OCI-M2 (cell line): ENCODE results near the gene DUSP19.
"Not testable (repeated sequence)": the region's sequence is repeated elsewhere in the genome, so short reads cannot be mapped to it uniquely, and the experiment has no call there.

Experiments
- DNase-seq: peaks from one replicate; lab custom pipeline; 2025; ENCODE audit not compliant: unreplicated experiment; lab: John Stamatoyannopoulos, UW

The DUSP19 gene, protein sequence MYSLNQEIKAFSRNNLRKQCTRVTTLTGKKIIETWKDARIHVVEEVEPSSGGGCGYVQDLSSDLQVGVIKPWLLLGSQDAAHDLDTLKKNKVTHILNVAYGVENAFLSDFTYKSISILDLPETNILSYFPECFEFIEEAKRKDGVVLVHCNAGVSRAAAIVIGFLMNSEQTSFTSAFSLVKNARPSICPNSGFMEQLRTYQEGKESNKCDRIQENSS

DNA sequence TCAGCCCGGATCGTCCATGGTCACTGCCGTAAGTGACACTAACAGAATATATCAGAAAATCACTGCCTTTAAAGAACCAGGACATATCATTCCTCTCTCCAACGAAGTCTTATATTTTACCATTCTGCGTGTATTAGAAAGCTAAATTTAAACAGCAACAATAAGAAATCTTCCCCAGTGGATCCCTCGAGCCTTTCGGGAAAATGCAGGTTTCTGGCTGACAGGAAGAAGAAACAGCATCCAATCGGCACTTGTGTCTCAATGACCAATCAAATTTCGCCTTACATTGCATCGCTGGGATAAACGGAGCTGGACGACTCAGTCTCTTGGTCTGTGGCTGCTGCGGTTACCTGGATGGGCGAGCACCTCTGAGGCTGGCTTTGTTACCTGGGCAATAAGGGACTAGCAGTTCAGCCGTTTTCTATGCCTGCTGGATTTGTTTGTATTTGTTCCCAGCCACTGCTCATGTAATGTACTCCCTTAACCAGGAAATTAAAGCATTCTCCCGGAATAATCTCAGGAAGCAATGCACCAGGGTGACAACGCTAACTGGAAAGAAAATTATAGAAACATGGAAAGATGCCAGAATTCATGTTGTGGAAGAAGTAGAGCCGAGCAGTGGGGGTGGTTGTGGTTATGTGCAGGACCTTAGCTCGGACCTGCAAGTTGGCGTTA, at the start of gene DUSP19:
TSS of gene DUSP19 (plus strand) at position 284 of the 675 bp plus-strand sequence. CDS start at position 471, 187 bp downstream.
- peak; percentile 96 for DNase-seq

DNA sequence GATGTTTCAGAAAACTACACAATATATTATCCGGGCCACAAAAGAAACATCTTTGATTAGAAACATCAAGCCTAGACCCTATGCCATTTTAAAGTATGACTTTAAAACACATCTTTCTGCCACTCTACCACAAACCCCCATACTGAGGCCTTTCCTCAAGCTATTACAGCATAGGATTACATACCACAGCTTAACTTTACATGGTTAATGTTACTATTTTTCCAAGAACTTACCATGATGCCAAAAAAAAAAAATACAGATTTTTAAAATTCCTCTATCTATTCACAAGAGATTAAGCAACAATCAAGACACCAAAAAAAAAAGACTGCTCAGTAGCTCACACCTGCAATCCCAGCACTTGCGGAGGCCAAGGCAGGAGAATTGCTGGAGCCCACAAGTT, 49.3 kb upstream of the DUSP19 start:
- no peak for DNase-seq

GRCh38 chr2:183031911-183032794, 46.4 kb upstream of the DUSP19 start:
- DNase-seq: no peak

- DNase-seq: no peak
Measured at GRCh38 chr2:183033951-183034350, 44.6 kb upstream of the DUSP19 start.

- no peak for DNase-seq
Measured at GRCh38 chr2:183034806-183035205, 43.7 kb upstream of the DUSP19 start.

GRCh38 chr2:183035298-183035953, 43.1 kb upstream of the DUSP19 start:
- no peak for DNase-seq

DNA sequence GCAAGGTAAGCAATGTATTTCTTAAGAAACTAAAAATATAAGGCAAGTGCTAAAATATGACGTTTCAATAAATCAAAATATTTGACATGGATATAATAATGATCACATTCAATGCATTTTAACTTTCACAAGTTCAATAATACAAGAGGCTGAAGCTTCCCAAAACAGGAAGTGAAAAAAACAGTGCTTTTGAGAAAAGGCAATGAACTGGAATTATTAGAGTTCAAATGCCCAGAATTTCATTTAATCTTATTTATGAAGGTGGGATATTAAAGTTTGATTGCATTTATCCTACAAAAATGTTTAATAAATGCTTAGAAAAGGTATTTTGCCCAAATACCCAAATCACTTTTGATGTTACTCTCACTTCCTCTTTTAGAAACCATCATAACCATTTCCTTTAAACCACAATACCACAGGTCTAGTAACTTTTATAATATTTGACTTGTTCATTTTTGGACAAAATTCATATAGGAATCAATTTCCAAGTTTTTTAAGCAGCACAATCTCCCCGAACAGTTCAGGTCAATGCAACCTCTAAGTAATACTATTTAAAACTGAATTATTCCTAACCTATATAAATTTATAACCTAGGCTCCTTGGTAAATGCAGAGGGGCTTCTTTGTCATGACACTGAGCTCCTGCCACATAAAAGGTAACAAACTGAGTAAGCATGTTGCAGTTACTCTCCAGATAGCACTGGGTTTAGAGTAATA, 42.4 kb upstream of the DUSP19 start:
- DNase-seq: no peak

GRCh38 chr2:183037074-183037552, 41.4 kb upstream of the DUSP19 start:
- no peak for DNase-seq

DNA sequence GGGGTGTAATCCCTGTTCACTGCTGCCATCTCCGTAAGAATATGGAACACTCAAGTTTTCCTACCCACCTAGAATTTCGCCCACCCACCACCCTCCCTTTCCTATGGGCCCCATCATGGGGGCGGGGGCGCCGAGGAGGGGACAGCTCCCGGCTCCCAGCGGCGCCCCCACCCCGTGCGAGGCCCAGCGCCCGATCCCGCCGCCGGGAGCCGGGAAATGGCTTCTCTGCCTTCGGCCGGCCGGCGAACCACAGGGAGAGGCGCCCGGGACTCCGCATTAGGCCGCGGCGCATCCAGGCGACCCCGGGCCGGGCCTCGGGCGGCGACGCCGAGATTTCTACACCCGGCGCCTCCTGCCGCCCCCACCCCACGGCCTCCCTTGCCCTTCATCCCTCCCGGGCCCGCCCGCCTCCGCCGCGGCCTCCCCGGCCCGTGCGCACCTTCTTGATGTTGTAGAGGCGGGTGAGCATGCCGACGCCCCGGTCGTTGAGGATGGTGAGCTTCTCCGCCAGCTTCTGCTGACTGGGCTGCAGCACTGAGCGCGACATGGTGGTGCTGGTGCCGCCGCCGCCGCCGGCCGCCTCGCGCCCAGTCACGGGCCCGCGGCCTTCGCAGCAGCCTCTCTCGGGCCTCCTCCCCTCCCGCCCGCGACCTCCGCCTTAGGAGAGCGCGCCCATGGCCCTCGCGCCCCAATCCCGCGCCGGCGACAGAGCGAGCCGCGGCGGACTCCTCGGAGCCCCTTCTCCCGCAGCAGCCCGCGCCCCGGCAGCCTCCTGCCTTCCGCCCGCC, 40.8 kb upstream of the DUSP19 start:
- DNase-seq: no peak

DNA sequence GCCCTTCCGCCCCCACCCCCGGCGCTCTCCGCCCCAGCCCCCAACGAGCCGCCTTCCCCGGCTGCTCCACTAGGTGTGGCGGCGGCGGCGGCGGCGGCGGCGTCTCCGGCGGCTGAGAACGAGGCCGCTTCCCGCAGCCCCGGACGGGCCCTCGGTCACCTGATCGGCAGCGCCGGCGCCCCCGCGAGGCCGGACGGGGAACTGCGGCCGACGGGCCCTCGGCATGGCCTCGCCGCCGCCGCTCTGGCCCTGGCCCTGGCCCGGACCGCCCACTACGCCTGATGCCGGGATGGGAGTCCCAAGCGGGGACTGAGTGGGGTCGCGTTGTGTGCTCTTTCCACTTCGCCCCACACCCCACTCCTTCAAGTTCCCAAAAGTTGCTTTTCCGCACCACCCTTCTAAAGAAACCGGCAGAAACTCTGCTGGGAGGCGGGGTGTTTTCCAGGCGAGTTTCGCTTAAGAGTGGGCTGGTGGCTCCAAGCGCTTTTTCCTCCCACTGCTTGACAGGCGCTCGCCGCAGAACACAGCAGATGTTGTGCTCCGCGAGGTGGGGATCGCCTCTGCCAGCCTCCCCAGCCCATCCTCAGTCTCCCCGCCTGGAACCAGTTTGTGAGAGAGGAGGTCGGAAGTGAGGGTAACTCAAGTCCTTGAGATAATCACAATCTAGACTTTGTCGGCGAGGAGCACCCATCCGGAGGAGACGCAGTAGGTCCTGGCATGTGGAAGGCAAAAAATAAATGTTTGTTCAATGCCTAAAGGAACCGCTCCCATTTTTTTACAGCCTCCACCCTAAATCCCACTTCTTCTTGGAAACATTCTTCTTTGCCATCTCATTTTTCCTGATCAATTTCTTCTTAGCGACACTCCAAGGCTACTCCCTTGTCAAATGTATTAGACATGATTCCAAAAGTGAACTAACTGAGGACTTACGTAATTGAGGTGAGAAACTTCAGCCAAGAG, 39.9 kb upstream of the DUSP19 start, which contains the start of gene NCKAP1:
TSS of gene NCKAP1 (minus strand) at position 117 of the 960 bp plus-strand sequence. CDS start 358 bp downstream, outside the sequence.
- peak; percentile 25 for DNase-seq

- DNase-seq: no peak
Measured at GRCh38 chr2:183040604-183041003, 37.9 kb upstream of the DUSP19 start.

- not testable (repeated sequence) for DNase-seq
Measured at GRCh38 chr2:183043580-183043979, 35.0 kb upstream of the DUSP19 start.

DNA sequence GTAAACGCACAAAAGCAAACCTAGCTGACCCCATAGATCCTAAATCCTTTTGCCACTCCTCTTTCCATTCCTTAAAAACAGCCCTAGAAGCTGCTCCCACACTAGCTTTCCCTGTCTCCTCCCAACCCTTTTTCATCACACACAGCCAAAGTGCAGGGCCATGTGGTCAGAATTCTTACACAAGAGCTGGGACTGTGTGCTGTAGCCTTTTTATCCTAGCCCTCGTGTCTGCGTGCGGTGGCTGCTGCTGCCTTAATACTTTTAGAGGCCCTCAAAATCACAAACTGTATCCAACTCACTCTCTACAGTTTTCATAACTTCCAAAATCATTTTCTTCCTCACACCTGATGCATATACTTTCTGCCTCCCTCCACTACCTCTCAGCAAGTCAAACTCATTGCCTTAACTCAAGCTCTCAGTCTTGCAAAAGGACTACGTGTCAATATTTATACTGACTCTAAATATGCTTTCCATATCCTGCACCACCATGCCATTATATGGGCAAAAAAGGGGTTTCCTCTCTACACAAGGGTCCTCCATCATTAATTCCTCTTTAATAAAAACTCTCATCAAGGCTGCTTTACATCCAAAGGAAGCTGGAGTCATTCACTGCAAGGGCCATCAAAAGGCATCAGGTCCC, 30.9 kb upstream of the DUSP19 start:
- not testable (repeated sequence) for DNase-seq

- no peak for DNase-seq
Measured at GRCh38 chr2:183049420-183049819, 29.1 kb upstream of the DUSP19 start.

- no peak for DNase-seq
Measured at GRCh38 chr2:183057333-183057985, 21.1 kb upstream of the DUSP19 start.

DNA sequence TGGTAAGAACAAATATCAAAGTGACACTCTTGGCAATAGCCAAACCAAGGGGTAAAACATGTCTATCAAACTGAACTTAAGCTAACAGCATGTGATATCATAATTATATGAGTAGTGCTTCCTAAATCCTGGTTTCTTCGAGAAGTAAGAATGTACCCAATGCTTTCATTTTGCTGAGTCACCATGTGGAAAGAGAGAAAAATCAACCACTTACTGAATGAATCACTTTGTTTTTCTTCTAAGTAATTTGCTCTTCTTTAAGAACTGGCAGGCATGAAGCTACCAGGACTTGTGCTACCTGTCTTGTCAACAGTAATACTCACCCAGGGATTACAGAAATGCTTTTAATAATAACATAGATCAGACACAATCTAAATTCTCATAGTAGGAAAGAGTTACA, 19.0 kb upstream of the DUSP19 start:
- no peak for DNase-seq

GRCh38 chr2:183060571-183061231, 17.8 kb upstream of the DUSP19 start:
- peak; percentile 19 for DNase-seq
